Measurements from ENCODE around the gene PRKAR1B. TPM values are rescaled to one million over a fixed set of nuclear protein-coding genes. Genes with fewer than 3 reads are reported as not detected.

Gene PRKAR1B
- total RNA-seq, 1 donor from 2014 or later = 16.5 TPM

DNA sequence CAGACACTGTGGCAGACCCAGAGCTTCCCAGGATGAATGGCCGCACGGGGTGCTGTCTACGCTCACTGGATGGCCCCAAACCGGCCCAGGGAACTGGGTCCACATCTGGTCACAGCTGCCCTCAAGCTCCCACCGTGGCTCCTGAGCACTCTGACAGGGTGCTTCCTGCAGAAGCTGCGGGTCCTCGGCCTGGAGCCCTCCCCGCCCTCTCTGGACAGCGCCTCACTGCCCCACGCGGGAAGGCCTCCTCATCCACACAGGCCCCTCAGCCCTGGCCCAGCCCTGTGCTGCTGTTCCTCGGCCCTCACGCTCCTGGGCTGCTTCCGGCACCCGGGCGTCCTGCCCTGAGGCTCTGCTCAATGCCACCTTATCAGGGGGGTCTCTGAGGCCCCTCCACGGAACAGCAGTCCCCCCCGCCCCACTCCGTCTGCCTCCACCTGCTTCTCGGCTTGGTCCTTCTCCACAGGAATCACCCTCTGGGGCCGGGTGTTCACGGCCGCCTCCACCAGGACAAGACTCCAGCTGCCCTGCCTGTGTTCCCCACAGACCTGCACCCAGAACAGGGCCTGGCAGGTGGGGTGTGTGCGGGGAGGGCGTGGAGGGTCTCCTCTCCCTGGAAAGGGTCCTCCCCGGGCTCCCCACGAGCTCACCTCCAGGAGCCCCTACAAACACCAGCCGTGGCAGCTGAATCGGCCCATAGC is 132.0 kb downstream of the PRKAR1B start:
- DNase-seq (no peak), ATAC-seq (ENCODE audit: poor library complexity) (no peak)
- intact Hi-C loops (cut with DNase I) = no loop called here

DNA sequence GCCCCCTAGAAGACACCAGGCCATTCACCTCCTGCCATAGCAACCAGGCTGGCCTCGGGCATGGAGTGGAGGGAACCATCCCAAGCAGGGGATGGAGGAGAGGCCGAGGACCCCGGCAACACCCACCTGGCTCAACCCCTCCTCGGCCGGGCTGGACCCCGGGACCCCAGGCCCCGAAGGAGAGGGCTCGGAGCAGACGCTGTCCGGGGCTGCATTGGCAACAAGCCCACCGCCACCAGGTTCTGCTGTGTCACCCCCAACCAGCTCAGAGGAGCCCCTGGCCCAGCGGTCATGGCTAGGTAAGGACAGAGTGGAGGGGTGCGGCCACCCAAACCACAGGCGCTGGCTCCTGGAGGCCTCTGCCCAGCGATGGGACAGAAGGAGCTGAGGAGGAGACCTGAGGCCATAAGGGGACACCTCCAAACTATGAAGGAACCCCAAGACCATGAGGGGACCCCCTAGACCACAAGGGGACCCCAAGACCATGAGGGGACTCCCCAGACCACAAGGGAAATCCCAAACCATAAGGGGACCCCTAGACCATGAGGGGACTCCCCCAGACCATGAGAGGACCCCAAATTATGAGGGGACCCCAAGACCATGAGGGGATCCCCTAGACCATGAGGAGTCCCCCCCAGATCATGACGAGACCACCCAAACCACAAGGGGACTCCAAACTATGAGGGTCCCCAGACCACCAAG is 132.7 kb downstream of the PRKAR1B start:
- ATAC-seq (ENCODE audit: poor library complexity) = no peak
- intact Hi-C loops (cut with DNase I) = no loop called here

DNA sequence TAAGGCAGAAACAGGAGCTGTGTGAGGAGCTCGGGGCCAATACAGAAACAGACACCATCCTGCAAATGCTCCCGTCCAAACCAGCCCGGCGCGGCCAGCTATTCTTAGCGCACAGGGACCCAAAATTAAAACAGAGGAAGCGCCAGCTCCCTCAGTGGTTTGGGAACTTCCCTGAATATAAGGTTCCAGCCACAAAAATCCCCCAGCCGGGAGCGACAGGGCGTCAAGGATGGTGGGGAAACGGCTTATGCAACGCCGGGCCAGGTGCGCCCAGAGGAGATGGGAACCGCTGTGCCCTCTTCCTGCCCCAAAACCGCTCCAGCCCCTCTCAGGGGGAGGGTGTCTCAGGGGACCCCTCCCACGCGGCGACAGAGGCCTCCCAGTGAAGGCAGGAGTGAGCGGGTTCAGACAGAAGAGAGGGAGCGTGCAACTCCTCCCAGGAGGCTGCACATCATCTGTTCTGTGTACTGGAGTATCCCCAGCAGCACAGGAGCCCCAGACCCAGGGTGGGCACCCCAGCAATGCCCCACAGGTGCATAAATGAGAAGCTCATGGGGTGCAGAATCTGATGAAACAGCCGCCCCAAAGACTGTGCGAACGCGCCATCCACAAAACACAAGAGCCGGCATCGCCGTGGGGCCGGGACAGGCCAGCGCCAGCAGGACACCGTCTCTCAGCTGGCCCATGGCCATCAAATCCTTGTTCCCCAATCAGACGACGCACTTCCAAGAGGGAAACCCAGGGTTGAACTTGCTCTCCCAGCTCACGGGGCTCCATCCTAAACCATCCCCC is 133.6 kb downstream of the PRKAR1B start:
- intact Hi-C loops (cut with DNase I) = no loop called here
- DNase-seq (no peak), ATAC-seq (ENCODE audit: poor library complexity) (peak; percentile 70)

More for the DNA sequence above, 132.7 kb downstream of the PRKAR1B start:
- no peak for DNase-seq

DNA sequence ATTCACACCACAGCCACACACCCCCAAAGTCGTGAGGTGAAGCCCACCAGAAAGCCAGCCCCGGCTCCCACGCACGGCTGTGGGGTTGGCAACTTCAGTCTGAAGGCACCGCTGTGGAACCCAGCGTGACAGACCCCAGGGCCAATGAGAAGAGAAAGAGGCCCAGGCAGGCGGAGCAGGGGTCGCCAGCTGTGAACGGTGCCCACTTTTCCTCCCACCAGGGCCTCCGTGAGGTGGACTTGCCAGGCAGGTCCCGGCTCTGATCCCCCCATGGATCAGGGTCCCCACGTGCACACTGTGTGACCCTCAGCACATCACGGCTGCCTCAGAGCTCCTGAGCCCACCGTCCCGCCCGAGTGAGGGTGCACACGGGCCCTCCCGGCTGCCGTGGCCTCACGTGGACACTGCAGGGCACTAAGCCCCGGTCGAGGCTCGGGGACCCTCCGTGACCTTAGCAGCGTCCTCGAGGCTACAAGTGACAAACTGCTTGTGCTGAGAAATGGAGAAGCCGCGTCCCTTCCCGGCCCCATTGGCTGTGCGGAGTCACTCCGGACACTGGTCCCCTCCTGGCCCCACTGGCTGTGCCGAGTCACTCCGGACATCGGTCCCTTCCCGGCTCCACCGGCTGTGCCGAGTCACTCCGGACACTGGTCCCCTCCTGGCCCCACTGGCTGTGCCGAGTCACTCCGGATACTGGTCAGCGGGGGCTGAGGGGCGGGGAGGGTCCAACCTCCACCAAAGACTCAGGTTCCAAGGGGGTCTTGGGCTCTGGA is 135.0 kb downstream of the PRKAR1B start:
- no peak for ATAC-seq (ENCODE audit: poor library complexity)
- intact Hi-C loops (cut with DNase I) = no loop called here
- no peak for DNase-seq

DNA sequence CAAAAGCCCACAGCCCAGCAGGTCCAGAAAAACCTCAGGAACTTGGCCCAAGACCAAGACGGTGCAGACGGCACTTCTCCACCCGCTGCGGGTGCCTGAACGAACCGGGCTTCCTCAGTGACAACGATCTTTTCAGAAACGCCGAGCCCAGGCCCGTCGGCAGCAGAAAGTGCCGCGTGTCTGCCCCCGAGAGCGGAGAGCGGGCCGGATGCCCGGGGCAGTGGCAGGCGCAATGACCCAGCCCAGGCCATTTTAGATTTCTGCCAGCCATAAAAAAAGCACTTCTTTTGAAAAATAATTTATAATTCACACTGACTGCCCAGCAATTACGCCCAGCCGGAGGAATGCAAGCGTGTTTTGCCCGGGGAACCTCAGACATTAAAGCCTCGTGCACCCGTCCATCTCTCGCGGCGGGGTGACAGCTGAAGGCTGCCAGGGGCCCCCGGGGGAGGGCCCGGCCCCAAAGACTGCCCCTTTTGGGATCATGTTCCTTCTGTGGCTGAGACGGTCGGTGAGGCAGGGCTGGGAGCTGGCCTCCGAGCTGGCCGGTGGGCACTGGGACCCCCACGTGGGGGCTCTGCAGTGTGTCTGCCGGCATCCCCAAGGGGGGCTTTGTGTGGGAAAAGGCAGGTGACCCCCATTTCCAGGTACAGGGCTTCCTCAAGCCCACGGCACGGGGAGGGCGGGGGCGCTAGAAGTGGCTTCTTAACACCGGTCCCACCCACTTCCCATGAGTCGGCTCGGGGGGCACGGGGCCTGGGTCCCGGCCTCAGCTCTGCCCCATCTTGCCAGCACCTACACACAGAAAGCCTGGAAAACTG is 136.1 kb downstream of the PRKAR1B start:
- ATAC-seq (ENCODE audit: poor library complexity) (no peak), DNase-seq (peak; percentile 39)
- intact Hi-C loops (cut with DNase I) = no loop called here

DNA sequence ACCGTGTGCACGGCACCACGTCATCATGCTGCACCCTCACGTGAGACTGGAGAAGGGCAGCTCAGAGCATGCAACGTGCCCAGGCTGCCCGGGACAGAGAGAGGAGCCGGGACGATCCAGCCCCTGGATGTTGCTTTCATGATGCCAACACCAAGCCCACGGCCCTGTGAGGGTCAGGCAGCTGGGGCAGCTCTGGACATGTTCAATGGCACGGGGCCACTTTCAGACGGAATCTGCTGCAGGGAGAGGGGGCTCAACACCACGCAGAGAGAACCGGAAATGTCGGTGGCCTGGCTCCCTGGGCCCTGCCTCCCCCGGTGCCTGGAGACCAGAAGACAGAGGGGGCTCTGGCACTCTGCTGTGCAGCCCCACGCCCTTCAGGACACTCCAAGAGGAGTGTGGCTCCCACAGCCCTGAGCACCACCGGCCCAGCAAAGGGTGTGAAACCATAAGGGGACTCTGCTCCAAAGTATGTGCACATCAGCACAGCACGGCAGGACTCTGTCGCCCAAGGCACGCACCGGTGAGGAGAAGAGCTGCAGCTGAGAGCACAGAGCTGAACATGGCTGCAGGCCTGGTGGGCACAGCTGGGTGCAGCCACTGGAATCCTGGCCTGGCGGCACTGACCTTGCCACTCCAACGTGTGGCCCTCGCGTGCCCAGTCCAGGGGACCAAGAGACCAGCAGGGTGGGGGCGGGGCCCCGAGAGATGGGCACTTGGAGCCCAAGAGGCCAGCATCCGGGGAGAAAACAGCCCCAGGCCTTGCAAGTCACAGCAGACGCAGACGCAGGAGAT is 137.1 kb downstream of the PRKAR1B start:
- intact Hi-C loops (cut with DNase I) = no loop called here
- DNase-seq (no peak), ATAC-seq (ENCODE audit: poor library complexity) (no peak)

DNA sequence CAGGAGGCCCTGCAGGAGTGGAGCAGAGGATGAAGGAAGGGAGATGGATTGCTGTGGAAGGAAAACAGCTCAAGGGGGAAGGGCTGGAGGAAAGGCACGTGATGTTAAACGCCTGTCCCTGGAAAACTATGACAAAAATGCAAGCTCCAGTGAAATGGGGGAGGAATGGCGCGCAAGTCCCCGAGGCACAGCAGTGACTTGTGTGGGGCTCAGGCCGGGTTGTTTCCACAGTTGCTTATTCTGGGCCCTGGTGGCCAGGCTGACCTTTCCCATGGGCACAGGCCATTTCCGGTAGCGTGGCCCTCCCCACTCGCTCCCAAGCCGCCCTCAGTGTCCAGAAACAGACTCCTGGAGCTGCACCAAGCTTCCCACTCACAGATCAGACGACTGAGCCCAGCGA is 139.3 kb downstream of the PRKAR1B start:
- intact Hi-C loops (cut with DNase I) = no loop called here
- ATAC-seq (ENCODE audit: poor library complexity) (peak; percentile 32), DNase-seq (no peak)

DNA sequence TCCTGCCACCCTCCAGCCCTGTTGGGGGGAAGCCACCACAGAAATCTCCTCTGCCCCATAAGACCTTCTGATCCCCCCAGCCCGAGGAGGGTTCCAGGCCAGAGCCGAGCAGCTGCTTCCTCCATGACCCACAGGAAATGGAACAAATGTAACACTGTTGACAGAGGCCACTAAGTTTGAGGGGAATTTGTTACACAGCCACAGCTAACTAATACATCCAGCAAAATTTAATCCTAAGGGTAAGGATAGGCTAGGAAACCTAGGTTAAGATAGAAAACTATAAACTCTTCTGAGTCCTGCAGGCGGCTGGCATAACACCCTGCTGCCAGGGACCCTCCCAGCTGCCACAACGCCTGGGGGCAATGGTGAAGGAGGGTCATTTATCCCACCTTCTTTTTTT is 140.6 kb downstream of the PRKAR1B start:
- ATAC-seq (ENCODE audit: poor library complexity) (no peak), DNase-seq (no peak)
- intact Hi-C loops (cut with DNase I) = no loop called here

DNA sequence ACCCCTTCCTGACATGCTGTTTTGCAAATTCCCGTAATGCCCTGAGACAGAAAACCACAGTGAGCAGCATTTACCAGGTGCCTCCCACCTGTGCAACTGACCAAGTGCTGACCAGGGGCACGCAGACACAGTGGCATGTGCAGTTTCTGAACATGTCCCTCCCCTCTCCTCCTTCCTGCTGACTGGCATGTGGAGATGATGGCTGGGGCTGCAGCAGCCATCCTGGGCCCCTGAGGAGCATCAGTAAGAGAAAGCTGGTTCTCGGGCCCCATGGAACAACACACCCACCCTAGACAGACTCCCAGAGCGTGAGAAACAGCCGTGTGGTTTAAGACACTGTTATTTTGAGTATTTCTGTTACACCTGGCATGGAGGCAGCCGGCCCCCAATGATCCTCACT is 141.2 kb downstream of the PRKAR1B start:
- no peak for DNase-seq
- ATAC-seq (ENCODE audit: poor library complexity) = no peak
- intact Hi-C loops (cut with DNase I) = no loop called here

DNA sequence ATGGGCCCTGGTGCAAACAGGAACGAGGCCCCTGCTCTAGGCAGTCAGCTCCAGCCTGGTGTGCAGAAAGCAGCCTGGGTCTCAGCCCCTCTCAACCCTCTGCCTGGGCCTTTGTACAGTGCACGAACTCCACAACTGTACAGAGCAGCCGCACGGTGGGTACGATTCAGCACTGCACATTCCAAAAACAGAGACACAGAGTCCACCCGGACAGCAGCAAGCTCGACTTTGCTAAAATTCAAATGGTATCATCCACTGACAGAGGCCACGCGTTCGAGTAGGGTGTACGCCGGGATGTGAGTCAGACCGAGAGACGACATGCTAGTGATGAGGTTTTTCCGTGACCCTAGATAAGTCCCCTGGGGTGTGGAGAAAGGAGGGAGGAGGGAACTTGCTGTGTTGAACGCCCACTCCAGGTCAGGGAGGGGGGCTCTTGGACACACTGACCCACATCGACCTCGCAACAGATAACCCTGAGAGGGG is 141.8 kb downstream of the PRKAR1B start:
- DNase-seq (no peak), ATAC-seq (ENCODE audit: poor library complexity) (no peak)
- intact Hi-C loops (cut with DNase I) = no loop called here

DNA sequence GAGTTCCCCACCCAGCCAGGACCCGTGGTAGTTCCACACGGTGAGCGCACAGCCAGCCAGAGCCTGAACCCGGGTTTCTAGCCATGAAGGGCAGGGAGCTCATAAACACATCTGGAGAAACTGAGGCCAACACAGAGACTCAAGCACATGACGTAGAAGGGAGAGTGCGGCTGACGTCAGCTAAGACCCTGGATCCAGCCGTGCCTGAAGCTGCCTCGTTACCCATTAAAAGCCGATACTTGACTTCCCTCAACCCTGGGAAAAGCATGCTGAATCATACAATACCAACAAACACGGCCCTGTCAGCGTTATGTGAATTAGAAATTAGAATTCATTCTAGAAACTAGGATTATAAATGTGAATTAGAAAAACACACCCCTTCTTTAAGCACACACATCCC is 142.3 kb downstream of the PRKAR1B start:
- intact Hi-C loops (cut with DNase I) = no loop called here
- DNase-seq (no peak), ATAC-seq (ENCODE audit: poor library complexity) (no peak)

DNA sequence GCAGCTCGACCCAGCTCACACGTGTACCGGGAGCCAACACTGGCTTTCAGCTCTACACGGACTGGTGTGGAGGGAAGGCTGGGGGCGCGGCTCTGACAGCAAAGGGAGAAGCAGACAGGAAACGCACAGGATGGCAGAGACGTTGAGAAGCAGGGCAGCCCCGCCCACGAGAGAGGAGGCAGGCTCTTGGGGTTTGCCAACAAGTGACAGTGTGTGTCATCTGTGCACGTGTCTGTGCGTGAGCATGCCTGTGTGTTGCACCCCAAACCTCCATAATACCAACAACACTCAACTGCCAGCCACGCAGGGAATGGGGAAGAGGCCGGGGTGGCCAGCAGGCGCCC is 143.0 kb downstream of the PRKAR1B start:
- intact Hi-C loops (cut with DNase I) = no loop called here
- no peak for ATAC-seq (ENCODE audit: poor library complexity)
- DNase-seq = no peak

DNA sequence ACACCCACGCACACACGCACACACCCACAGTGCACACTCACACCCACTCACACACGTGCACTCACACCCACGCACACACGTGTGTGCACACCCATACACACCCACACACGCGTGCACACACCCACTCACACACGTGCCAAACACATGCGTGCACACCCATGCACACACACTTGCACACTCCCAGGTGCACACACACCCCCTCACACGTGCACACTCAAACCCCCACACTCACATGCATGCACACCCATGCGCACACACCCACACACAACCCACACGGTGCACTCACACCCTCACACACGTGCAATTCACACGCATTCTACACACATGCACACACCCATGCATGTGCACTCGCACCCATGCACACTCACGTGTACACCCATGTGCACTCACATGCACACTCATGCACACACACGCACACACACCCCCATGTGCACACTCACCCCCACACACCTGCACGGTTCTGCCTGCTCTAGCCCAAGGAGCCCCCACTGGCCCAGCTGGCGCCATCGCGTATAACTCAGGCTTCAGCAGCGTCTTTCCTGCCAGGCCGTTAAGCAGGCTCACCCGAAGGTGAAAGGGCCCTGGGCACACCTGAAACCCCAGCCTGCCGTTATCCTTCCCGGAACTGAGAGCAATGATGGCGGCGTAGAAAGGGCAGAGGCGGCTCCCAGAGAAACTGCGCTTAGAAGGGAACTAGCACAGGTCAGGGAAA is 143.5 kb downstream of the PRKAR1B start:
- ATAC-seq (ENCODE audit: poor library complexity) (no peak), DNase-seq (no peak)
- intact Hi-C loops (cut with DNase I) = no loop called here

DNA sequence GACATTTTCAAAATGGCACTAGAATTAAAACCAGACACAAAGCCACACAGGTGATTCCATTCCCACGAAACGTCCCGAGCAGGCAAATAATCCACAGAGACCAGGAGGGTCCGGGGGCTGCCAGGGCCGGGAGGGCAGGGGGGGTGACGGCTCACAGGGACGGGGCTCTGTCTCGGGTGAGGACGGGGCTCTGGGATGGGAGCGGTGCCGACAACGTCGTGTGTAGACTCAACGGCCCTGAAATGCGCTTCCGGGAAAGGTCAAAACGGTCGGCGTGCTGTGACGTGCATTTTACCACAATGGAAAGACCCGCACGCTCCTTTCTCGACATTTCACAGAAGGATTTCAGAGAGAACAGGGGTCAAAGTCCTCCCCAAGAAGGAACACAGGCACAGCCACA is 144.2 kb downstream of the PRKAR1B start:
- ATAC-seq (ENCODE audit: poor library complexity) = no peak
- DNase-seq = no peak
- intact Hi-C loops (cut with DNase I) = no loop called here

DNA sequence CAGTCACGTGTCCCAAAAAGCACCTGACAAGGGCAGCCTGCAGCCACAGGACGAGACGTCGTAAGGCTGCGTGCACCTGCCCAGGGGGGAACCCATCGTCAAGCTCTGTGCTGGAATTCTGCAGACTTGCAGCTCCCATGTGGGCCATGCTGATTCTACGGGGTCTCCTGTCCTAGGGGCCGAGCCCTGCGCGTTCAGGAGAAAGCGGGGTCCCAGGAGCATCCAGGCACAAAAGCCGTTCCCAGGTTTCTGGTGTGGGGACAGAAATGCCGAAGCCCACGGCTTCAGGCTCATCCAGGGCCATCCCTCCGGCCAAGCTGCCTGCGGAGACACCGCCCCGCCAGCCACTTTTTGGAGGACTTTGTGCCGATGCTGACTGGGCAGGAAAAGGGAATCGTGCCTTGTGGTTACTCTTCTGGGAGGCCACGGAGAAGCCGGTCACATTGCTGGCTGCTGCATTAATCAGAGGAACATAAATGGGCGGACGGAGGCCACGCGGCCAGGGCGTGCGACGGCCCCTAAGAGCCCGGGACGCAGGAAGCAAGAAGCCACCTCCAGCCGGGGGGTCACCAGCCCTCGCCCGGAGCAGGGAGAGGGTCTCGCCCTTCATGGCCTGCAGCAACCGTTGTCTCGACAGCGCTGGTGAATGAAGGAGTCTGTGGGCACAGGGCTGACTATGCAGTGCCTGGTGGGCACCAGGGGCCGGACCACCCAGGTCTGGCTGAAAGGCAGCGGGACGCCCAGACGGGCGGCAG is 144.8 kb downstream of the PRKAR1B start:
- DNase-seq = no peak
- ATAC-seq (ENCODE audit: poor library complexity) = no peak

DNA sequence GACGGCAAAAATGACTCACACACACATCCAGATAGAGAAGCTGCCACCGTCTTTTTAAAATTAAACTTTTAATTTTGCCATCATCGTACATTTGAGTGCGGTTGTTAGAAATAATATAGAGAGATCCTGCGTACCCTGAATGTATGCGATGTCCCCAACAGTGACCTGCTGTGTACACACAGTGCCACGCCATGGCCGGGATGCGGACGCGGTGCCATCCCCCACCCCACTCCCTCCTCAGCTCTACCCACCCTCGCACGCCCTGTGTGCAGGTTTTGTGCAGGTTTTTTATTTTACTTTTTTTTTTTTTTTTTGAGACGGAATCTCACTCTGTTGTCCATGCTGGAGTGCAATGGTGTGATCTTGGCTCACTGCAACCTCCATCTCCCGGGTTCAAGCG is 148.7 kb downstream of the PRKAR1B start:
- ATAC-seq (ENCODE audit: poor library complexity) = no peak
- intact Hi-C loops (cut with DNase I) = no loop called here
- DNase-seq = no peak

More for the DNA sequence above, 144.8 kb downstream of the PRKAR1B start:
- intact Hi-C loops (cut with DNase I) = no loop called here
